Posterior vena cava (tissue), 2 donors: ENCODE data around the gene TCEAL9. TPM values are rescaled to one million over a fixed set of nuclear protein-coding genes. Genes with fewer than 3 reads are reported as not detected.
"Not testable (repeated sequence)": the region's sequence is repeated elsewhere in the genome, so short reads cannot be mapped to it uniquely, and the experiment has no call there.

Experiments used
- DNase-seq: peaks from one replicate; pipeline ENCODE4 v3.0.0-alpha.2; 2020; ENCODE audit warnings: low spot score
- intact Hi-C, 2 donors: fragments of 100-400 bp; cut with DNase I; formaldehyde crosslinking; loops; one replicate each; pipeline versions ENCODE4 v1.14.1 to v1.14.2; 2022 to 2023
- total RNA-seq, 2 donors: library from RNA; stranded (reverse); fragmentation: NEBNext Ultra II Directional; extraction: Animal tissue kit (Norgen Biotek cat#: 25700); gene quantifications; one replicate each; pipeline ENCODE4 v1.2.1, GENCODE V29; 2021
- donor health status: DM: yes; HTN: yes; CAD: no.
- donor health status: DM: yes; HTN: yes; CAD: no.

TCEAL9 gene
- total RNA-seq, 2 donors from 2014 or later = 45.8 to 54.6 TPM

- intact Hi-C loops = no loop called here
- no peak for DNase-seq
These were observed 11.2 kb downstream of the TCEAL9 start for GRCh38 chrX:103367502-103367901.

DNA sequence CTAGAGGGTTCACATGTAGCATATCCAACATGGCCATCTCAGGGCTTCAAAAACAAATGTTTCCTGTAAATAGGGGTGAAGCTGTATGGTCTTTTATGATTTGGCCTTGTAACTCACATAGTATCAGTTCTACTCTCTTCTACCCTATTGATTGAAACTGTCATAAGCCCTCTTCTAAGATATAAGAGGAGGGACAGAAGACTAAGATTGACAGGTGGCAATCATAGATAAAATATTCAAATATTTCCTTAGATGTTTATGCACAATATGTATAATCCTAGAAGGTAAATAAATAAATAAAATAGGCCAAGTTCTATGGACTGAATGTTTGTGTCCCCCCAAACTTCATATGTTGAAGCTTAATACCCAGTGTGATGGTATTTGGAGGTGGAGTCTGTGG is 13.2 kb downstream of the TCEAL9 start:
- DNase-seq = no peak
- intact Hi-C loops = no loop called here

GRCh38 chrX:103372886-103373285 is 16.6 kb downstream of the TCEAL9 start:
- intact Hi-C loops = no loop called here
- DNase-seq = no peak

GRCh38 chrX:103373581-103373980 is 17.3 kb downstream of the TCEAL9 start:
- DNase-seq = no peak
- intact Hi-C loops = no loop called here

DNA sequence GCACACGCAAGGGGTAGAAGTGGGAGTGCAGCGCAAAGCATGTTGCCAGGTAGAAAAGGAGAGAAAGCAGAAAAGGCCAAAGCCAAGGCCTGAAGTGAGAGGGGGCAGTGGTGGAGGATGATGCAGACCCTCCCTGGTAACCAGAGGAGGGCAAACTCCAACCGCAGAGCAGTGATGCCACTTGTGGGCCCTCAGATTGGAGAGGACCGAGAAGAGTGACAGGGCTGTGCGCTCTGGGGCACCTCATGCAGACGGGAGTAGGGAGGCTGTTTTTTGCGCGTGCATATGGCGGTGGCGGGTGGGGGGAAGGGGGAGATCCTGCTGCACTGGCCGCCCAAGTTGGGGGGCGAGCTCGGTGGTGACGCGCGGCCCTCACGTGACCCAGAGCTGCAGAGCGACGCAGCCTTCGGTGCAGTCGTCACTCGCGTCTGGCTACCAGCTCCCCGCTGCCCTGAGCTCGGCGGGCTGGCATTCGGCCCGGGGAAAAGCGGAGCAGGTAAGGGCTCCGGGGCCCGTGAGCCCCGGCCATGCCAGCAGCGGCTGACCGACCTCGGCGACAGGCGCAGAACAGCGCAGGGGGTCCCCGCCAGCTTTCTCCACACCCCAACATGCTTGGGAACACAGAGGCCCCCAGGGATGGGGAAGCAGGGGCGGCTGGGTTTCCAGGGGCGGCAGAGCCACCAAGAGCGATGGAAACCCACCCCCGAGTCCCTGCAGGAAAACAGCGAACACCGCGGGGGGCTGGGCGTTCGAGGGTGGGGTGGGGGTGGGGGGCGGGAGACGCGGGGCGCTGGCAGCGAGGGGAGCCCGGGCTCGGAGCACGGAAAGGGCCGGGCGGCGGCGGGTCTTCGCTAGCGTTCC is 20.0 kb downstream of the TCEAL9 start, which contains the start of gene BEX3:
Gene BEX3, plus strand, starts transcription at position 421 of the 861 bp plus-strand sequence. CDS start 984 bp downstream, outside the sequence.
- intact Hi-C loops = no loop called here
- DNase-seq = peak; percentile 81

GRCh38 chrX:103376979-103377324 is 20.6 kb downstream of the TCEAL9 start:
- intact Hi-C loops = no loop called here
- DNase-seq = no peak

- intact Hi-C loops = no loop called here
These were observed 22.7 kb downstream of the TCEAL9 start for GRCh38 chrX:103378990-103379389.

GRCh38 chrX:103382877-103383276 is 26.6 kb downstream of the TCEAL9 start:
- DNase-seq = no peak
- intact Hi-C loops = no loop called here

More at GRCh38 chrX:103378990-103379389, 22.7 kb downstream of the TCEAL9 start:
- DNase-seq = no peak

GRCh38 chrX:103384672-103385071 is 28.4 kb downstream of the TCEAL9 start:
- intact Hi-C loops = no loop called here
- DNase-seq = no peak

DNA sequence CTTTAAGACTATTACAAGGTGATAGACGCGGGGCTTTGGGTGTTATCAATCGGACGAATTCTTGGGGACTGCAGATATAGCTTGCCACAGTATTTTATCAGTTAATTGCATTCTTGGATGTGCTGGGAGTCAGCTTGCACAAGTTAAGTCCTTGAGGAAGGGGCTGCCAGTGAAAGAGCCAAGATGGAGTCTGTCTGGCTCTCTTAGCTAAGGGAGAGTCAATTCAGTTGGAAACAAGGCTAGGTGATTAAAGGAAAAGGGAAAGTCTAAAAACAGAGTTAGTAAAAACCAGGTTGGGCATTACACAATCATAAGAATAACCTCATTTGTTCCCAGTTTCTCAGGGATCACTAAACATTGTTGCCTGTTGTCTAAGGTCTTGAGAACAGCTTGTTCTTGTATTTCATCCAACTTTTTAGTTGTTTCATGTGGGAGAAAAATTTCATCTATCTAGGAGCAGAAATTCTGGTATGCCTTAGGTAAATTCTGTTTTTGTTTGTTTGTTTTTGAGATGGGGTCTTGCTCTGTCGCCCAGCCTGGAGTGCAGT is 29.1 kb downstream of the TCEAL9 start:
- DNase-seq, intact Hi-C loops: not testable (repeated sequence)

DNA sequence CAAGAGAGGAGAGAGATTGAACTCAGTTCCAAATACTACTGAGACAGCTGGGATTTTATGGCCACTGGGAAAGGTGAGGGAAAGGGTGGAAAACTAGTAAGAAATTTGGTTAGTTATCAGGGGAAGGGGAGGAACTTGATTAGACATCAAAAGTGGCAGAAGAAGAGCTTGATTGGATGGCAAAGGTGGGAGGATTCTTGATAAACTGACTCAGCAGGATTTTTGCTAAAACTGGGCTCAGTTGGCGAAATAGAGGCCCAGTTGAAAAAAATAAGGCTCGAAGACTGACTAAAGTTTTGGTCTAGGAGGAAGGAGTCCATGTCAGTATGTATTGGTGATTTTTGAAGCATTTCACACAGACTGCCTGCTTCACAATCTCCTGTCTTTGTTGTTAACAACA is 30.0 kb downstream of the TCEAL9 start:
- intact Hi-C loops = no loop called here
- DNase-seq = no peak

GRCh38 chrX:103393487-103393886 is 37.2 kb downstream of the TCEAL9 start:
- DNase-seq = no peak
- intact Hi-C loops = no loop called here

GRCh38 chrX:103396186-103396585 is 39.9 kb downstream of the TCEAL9 start:
- no peak for DNase-seq
- intact Hi-C loops = no loop called here

- intact Hi-C loops = no loop called here
- DNase-seq = no peak
These were observed 40.4 kb downstream of the TCEAL9 start for GRCh38 chrX:103396660-103397059.

GRCh38 chrX:103397707-103398106 is 41.4 kb downstream of the TCEAL9 start:
- intact Hi-C loops = no loop called here
- no peak for DNase-seq

DNA sequence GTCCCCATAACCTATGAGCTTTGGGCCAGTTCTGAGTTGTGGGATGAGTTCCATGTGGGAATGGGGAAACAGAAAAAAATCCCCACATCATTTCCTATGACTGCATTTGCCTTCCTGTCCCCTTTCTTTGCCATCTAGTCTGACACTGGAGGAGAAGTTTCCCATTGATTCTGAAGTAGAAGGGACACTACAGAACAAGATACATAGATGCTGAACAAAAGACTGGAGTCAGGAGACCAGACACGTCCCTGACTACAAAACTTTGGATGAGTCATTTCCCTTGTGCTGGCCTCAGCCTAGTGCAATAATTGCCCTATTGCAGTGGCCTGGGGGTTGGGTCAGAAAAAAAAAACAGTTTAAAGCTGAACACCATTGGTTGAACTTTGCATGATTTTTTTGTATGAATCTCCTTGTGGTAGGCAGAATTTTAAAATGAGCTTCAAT is 42.1 kb downstream of the TCEAL9 start:
- intact Hi-C loops = no loop called here
- DNase-seq = no peak

GRCh38 chrX:103399744-103400143 is 43.4 kb downstream of the TCEAL9 start:
- intact Hi-C loops = no loop called here

GRCh38 chrX:103400931-103401330 is 44.6 kb downstream of the TCEAL9 start:
- intact Hi-C loops = no loop called here
- no peak for DNase-seq

More at GRCh38 chrX:103399744-103400143, 43.4 kb downstream of the TCEAL9 start:
- DNase-seq = no peak

GRCh38 chrX:103404231-103405008 is 48.1 kb downstream of the TCEAL9 start:
- DNase-seq = peak; percentile 86
- intact Hi-C loops = no loop called here

DNA sequence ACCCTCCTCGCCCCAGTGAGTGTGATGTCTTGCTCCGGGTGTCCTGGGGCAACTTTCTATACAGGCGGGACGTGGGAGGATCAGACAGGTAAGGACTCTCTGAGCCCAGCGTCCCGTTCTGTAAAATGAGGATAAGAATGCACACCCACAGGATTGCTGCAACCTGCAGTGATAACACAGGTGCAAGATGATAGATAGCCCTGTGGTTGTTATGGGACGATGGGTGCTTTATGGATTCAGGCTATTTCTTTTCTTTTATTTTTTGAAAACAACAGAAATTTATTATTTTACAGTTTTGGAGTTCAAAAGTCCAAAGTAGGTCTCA is 48.7 kb downstream of the TCEAL9 start:
- no peak for DNase-seq
- intact Hi-C loops = no loop called here
